ENCODE data around the gene ENTHD1.

The ENTHD1 gene

DNA sequence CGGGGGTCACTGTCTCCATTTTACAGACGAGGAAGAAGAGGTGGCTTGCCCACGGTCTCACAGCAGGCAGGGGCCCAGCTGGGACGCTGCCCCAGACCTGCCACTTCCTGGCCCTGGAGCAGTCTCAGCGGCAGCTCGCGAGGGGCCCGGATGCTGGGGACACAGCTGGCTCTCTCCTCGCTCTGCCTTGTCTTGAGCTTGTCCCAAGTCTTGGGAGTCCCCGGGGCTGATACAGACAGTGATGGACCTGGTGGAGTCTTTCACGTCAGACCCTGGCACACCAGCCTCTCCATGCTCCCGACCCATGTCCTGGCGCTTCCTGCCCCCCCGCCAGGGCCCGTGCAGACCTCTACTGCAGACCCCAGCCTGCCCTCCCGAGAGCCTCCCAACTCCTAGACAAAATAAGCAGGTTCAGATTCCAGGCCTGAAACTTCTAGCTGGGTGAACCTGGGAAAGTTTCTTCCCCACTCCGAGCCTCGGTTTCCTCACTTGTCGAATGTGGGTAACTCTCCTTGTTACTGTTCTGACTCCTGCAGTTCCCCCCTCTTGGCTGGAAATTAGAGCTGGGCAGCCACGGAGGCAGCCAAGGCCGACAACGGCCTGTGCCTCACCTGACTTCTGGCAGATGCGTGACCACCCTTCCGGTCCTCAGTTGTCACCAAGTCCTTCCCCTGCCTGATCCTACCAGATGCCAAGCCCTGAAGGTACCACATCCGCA is 177.6 kb downstream of the ENTHD1 start:
- H3K27ac ChIP-seq, result no peak overlapping the region
- DNase-seq, result no peak
- H3K36me3 ChIP-seq (replicated peaks), result no peaks in the 10 kb centered on the region
- no peak overlapping the region for H3K4me3 ChIP-seq (ENCODE audit: low read depth, low read length)
- TF ChIP-seq CTCF (IDR thresholded peaks at IDR 0.05; ENCODE audit: low read depth, low read length, missing control alignments), result no peak
- peaks cover 2% of the 10 kb centered on the region for H3K27me3 ChIP-seq (replicated peaks)
- in situ Hi-C loops (cut with HindIII; ENCODE audit: low pct_ligation_motif_present, low sequenced_read_pairs), result no loop called here

GRCh38 chr22:39714321-39714720 is 179.2 kb downstream of the ENTHD1 start:
- in situ Hi-C loops (cut with HindIII; ENCODE audit: low pct_ligation_motif_present, low sequenced_read_pairs), result no loop called here
- no peak for DNase-seq
- H3K36me3 ChIP-seq (replicated peaks), result no peaks in the 10 kb centered on the region
- no peak overlapping the region for H3K4me3 ChIP-seq (ENCODE audit: low read depth, low read length)
- peaks cover 8% of the 10 kb centered on the region for H3K27me3 ChIP-seq (replicated peaks)
- no peak for TF ChIP-seq CTCF (IDR thresholded peaks at IDR 0.05; ENCODE audit: low read depth, low read length, missing control alignments)
- H3K27ac ChIP-seq, result no peak overlapping the region

GRCh38 chr22:39713799-39714290 is 179.7 kb downstream of the ENTHD1 start:
- no peak for DNase-seq
- Histone ChIP-seq H3K4me3 (ENCODE audit: low read depth, low read length) (no peak overlapping the region), H3K27ac (no peak overlapping the region), H3K36me3 (replicated peaks) (no peaks in the 10 kb centered on the region), H3K27me3 (replicated peaks) (peaks cover 8% of the 10 kb centered on the region)
- TF ChIP-seq CTCF (IDR thresholded peaks at IDR 0.05; ENCODE audit: low read depth, low read length, missing control alignments), result no peak
- in situ Hi-C loops (cut with HindIII; ENCODE audit: low pct_ligation_motif_present, low sequenced_read_pairs), result no loop called here

DNA sequence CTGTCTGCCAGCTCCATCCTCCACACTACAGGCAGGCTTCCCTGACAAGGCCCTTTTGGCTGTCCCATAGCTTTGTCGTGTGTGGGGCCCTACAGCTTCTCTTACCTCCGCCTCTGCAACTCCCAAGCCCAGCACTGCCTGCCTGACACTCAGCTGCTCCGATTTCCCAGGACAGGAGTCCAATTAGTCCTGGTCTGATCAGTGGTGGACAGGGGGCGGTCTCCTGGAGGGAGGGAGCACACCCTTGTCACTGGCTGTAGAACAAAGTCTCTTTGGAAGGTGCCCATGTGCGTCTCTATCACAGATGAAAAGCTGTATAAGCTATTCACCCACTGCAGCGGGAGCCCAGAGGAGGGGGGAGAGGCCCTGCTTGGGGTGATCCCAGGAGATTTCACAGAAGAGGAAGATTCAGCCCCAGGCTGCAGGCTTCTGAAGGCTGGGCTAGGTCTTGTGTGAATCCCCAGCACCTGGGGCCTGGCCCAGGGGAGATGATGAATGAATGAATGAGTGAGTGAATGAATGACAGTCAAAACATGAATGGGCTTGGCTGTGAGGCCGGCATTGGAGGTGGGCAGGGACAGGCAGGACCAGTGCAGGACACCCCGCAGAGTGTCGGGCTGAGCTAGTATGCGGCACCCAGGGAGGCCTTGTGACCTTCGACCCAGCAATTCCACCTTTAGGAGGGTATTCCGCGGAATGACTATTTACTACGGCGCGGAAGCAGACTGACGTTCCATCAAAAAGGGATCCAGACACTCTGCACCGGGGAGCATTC is 180.6 kb downstream of the ENTHD1 start:
- H3K4me3 ChIP-seq (ENCODE audit: low read depth, low read length), result no peak overlapping the region
- no peak overlapping the region for H3K27ac ChIP-seq
- H3K27me3 ChIP-seq (replicated peaks), result peaks cover 8% of the 10 kb centered on the region
- H3K36me3 ChIP-seq (replicated peaks), result no peaks in the 10 kb centered on the region
- no peak for DNase-seq
- in situ Hi-C loops (cut with HindIII; ENCODE audit: low pct_ligation_motif_present, low sequenced_read_pairs), result no loop called here
- TF ChIP-seq CTCF (IDR thresholded peaks at IDR 0.05; ENCODE audit: low read depth, low read length, missing control alignments), result no peak

DNA sequence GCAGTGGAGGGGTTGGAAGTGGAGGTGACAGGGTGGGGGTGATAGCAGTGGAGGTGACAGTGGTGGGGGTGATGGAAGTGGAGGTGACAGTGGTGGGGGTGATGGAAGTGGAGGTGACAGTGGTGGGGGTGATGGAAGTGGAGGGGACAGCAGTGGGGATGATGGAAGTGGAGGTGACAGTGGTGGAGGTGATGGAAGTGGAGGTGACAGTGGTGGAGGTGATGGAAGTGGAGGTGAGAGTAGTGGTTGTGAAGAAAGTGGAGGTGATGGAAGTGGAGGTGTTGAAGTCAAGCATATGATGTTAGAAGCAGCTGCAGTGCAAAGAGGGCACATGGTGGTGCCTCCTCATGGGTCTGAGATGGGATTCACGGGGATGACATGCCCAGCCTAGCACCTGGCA is 181.5 kb downstream of the ENTHD1 start:
- in situ Hi-C loops (cut with HindIII; ENCODE audit: low pct_ligation_motif_present, low sequenced_read_pairs), result no loop called here
- TF ChIP-seq CTCF (IDR thresholded peaks at IDR 0.05; ENCODE audit: low read depth, low read length, missing control alignments), result no peak
- Histone ChIP-seq H3K36me3 (replicated peaks) (no peaks in the 10 kb centered on the region), H3K27me3 (replicated peaks) (peaks cover 8% of the 10 kb centered on the region), H3K27ac (no peak overlapping the region), H3K4me3 (ENCODE audit: low read depth, low read length) (no peak overlapping the region)
- DNase-seq, result no peak

Measured in brain microvascular endothelial cell (primary cell).